B cell (primary cell): ENCODE measurements around the gene PPP2R3A. TPM values are rescaled to one million over a fixed set of nuclear protein-coding genes. Genes with fewer than 3 reads are reported as not detected.
A peak's percentile ranks its signal among the peaks of the same experiment; 100 is the strongest.

ENCODE experiments used
- ATAC-seq: fragments of 200-7000 bp; cut with Tn5 transposase; one replicate; pipeline ENCODE4 v1.10.0; 2021; ENCODE audit warnings: low read depth, mild to moderate bottlenecking, moderate number of reproducible peaks, moderate library complexity
- CTCF ChIA-PET: fragments of 350-600 bp; sonication (Branson Sonifier 250); formaldehyde crosslinking; loops from one replicate; lab custom pipeline; 2021; ENCODE audit warnings: antibody characterized with exemption, inconsistent platforms; lab: Charles Lee
- POLR2A ChIA-PET: fragments of 350-600 bp; sonication (Branson Sonifier 250); formaldehyde crosslinking; loops from one replicate; lab custom pipeline; 2021; ENCODE audit warnings: antibody characterized with exemption; lab: Charles Lee
- DNase-seq: peaks from one replicate; pipeline ENCODE4 v3.0.0; 2013
- H2AFZ ChIP-seq: 2 replicates; pipeline ENCODE4 v1.6.1; 2012; ENCODE audit warnings: mild to moderate bottlenecking, low read depth, low read length; ENCODE audit not compliant: insufficient read depth, poor library complexity, severe bottlenecking
- H3K27ac ChIP-seq, 2 donors: 1 replicate in 1 of 2; 2 replicates in 1 of 2; pipeline ENCODE4 v1.5.1; 2012 to 2013; ENCODE audit warnings: low read length in 2 of 2, mild to moderate bottlenecking in 2 of 2, moderate library complexity in 1 of 2
- H3K27me3 ChIP-seq, 4 experiments: fragments of 200-600 bp in 1 of 4; sonication (generic) in 1 of 4; replicated peaks in 1 of 4; 1 replicate in 2 of 4; 2 replicates in 2 of 4; pipeline versions ENCODE4 v1.6.1 to v1.7.0; 2013 to 2016; ENCODE audit warnings: low read length in 3 of 4, mild to moderate bottlenecking in 2 of 4, mixed read lengths in 1 of 4, moderate library complexity in 1 of 4; ENCODE audit not compliant: insufficient read depth in 4 of 4, control insufficient read depth in 3 of 4; ENCODE audit errors: control extremely low read depth in 1 of 4
- H3K36me3 ChIP-seq, 2 experiments: replicated peaks in 1 of 2; 1 replicate in 1 of 2; 2 replicates in 1 of 2; pipeline versions ENCODE4 v1.6.1 to v1.7.1; 2013; ENCODE audit warnings: low read length in 1 of 2; ENCODE audit not compliant: insufficient read depth in 2 of 2, control insufficient read depth in 1 of 2; ENCODE audit errors: control extremely low read depth in 1 of 2, extremely low read depth in 1 of 2
- H3K4me1 ChIP-seq, 2 donors: fragments of 200-600 bp in 1 of 2; sonication (generic) in 1 of 2; 1 replicate in 1 of 2; 2 replicates in 1 of 2; pipeline versions ENCODE4 v1.5.1 to v1.6.1; 2013 to 2017; ENCODE audit warnings: low read length in 2 of 2; ENCODE audit not compliant: control insufficient read depth in 2 of 2, insufficient read depth in 2 of 2
- H3K4me2 ChIP-seq: replicated peaks from 2 replicates; pipeline ENCODE3; 2012; ENCODE audit warnings: mild to moderate bottlenecking, low read depth, low read length; ENCODE audit not compliant: poor library complexity, severe bottlenecking
- H3K4me3 ChIP-seq, 5 experiments: fragments of 200-600 bp in 1 of 5; sonication (generic) in 1 of 5; 1 replicate in 3 of 5; 2 replicates in 2 of 5; pipeline versions ENCODE4 v1.5.1 to v1.7.0; 2011 to 2016; ENCODE audit warnings: low read length in 4 of 5, mild to moderate bottlenecking in 4 of 5, low read depth in 2 of 5, control low read depth in 1 of 5, moderate library complexity in 1 of 5; ENCODE audit not compliant: insufficient read depth in 1 of 5; ENCODE audit errors: control extremely low read depth in 1 of 5, extremely low read depth in 1 of 5
- H3K79me2 ChIP-seq: fragments of 200-600 bp; sonication (generic); one replicate; pipeline ENCODE4 v1.6.0; 2016; ENCODE audit warnings: low read length; ENCODE audit not compliant: control insufficient read depth, insufficient read depth
- H3K9ac ChIP-seq: fragments of 200-600 bp; sonication (generic); 2 replicates; pipeline ENCODE4 v1.6.1; 2017; ENCODE audit warnings: mild to moderate bottlenecking, low read length, moderate library complexity
- H3K9me3 ChIP-seq, 3 donors: one replicate each; pipeline versions ENCODE4 v1.6.1 to v1.7.1; 2013; ENCODE audit warnings: low read length in 2 of 3; ENCODE audit not compliant: control insufficient read depth in 2 of 3, insufficient read depth in 1 of 3; ENCODE audit errors: control extremely low read depth in 1 of 3
- H4K20me1 ChIP-seq: 2 replicates; pipeline ENCODE4 v1.6.0; 2012; ENCODE audit warnings: mild to moderate bottlenecking, low read length; ENCODE audit not compliant: insufficient read depth, control insufficient read depth, poor library complexity, severe bottlenecking
- H3K27ac Mint-ChIP-seq: one replicate; pipeline ENCODE4 v1.8.0; 2021; ENCODE audit warnings: mixed read lengths
- H3K27me3 Mint-ChIP-seq: one replicate; pipeline ENCODE4 v1.8.0; 2021; ENCODE audit warnings: mixed read lengths
- H3K4me1 Mint-ChIP-seq: one replicate; pipeline ENCODE4 v1.8.0; 2021; ENCODE audit warnings: mixed read lengths
- H3K4me3 Mint-ChIP-seq: one replicate; pipeline ENCODE4 v1.8.0; 2021; ENCODE audit warnings: mixed read lengths
- H3K9me3 Mint-ChIP-seq: one replicate; pipeline ENCODE4 v1.8.0; 2022; ENCODE audit warnings: mixed read lengths; ENCODE audit not compliant: insufficient read depth
- EZH2 ChIP-seq: IDR thresholded peaks from 2 replicates; pipeline ENCODE4 v1.6.1; 2012; ENCODE audit warnings: borderline replicate concordance, low read depth, mild to moderate bottlenecking, moderate library complexity, low read length; ENCODE audit not compliant: insufficient read depth, poor library complexity, severe bottlenecking
- WGBS: methylation state at CpG from one replicate; pipeline ENCODE4 v1.1.5; 2013; ENCODE audit warnings: missing lambda C conversion rate; ENCODE audit not compliant: insufficient coverage; 5-methylcytosine and 5-hydroxymethylcytosine counted together
- intact Hi-C: fragments of 100-400 bp; cut with micrococcal nuclease; formaldehyde crosslinking; loops from one replicate; pipeline ENCODE4 v1.10.0; 2022
- polyA plus RNA-seq: library from polyadenylated mRNA; depleted of rRNA; stranded (reverse); fragments of >200 nt; gene quantifications from 2 replicates; pipeline ENCODE4 v1.2.3, GENCODE V29; 2012
- total RNA-seq, 2 donors: library from RNA; stranded (reverse); fragments of 120-200 nt in 1 of 2; gene quantifications; 1 replicate in 1 of 2; 2 replicates in 1 of 2; pipeline versions ENCODE4 v1.2.3 to v1.2.4, GENCODE V29; 2013 to 2022
- TF ChIP-seq, protein P1 (sequence below): fragments of 200-600 bp; IDR thresholded peaks from one replicate; pipeline ENCODE4 v1.8.0; 2022; ENCODE audit warnings: antibody characterized with exemption, mild to moderate bottlenecking

Gene PPP2R3A
- total and polyA plus RNA-seq, 2 donors (not counting 1 experiment from before 2014, with no cell fraction given): 0.03 to 0.22 TPM

DNA sequence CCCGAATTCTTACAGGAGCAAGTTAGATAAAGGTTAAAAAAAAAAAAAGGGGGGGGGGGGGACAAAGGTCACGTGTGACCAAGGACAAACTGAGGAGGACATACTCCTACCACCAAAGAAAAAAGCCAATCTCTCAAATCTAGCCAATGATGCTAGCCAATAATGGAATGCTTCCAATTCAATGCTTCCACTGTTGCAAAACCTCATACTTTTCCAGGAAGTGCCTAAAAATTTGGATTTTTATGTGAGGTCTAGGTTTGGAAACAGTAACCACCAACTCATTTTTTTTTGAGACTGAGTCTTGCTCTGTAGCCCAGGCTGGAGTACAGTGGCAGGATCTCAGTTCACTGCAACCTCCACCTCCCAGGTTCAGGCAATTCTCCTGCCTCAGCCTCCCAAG, 219.2 kb downstream of the PPP2R3A start:
- intact Hi-C loops: no loop called here
- H3K9me3 Mint-ChIP-seq: no peaks in the 10 kb centered on the region
- ATAC-seq: no peak
- no peaks in the 10 kb centered on the region for H3K9me3 ChIP-seq
- H3K9ac ChIP-seq: no peak overlapping the region
- ChIA-PET CTCF (no interaction called here), POLR2A (interaction anchor here (0.8 kb wide), 1 partner anchor 677 kb away, joined by 6 read pairs; no protein-coding TSS in a partner anchor)
- H3K27ac Mint-ChIP-seq: no peak overlapping the region
- no peak for TF ChIP-seq EZH2
- TF ChIP-seq, protein P1, sequence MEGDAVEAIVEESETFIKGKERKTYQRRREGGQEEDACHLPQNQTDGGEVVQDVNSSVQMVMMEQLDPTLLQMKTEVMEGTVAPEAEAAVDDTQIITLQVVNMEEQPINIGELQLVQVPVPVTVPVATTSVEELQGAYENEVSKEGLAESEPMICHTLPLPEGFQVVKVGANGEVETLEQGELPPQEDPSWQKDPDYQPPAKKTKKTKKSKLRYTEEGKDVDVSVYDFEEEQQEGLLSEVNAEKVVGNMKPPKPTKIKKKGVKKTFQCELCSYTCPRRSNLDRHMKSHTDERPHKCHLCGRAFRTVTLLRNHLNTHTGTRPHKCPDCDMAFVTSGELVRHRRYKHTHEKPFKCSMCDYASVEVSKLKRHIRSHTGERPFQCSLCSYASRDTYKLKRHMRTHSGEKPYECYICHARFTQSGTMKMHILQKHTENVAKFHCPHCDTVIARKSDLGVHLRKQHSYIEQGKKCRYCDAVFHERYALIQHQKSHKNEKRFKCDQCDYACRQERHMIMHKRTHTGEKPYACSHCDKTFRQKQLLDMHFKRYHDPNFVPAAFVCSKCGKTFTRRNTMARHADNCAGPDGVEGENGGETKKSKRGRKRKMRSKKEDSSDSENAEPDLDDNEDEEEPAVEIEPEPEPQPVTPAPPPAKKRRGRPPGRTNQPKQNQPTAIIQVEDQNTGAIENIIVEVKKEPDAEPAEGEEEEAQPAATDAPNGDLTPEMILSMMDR: no peak
- H3K4me2 ChIP-seq: no peak overlapping the region
- no peaks in the 10 kb centered on the region for H3K27me3 Mint-ChIP-seq
- H3K4me1 Mint-ChIP-seq: peaks cover 74% of the 10 kb centered on the region
- no CpG with 5 or more reads among the region's 2 CpGs for WGBS
- no peak overlapping the region for H3K27ac ChIP-seq
- peaks cover 99% of the 10 kb centered on the region for H3K79me2 ChIP-seq
- peaks cover 97% of the 10 kb centered on the region for H4K20me1 ChIP-seq
- no peak for DNase-seq
- no peak overlapping the region for H2AFZ ChIP-seq
- H3K4me1 ChIP-seq: peaks cover 60 to 73% of the 10 kb centered on the region in 2 donors
- no peak overlapping the region for H3K4me3 Mint-ChIP-seq
- peaks cover 0 to 2% of the 10 kb centered on the region in 2 experiments for H3K36me3 ChIP-seq
- H3K4me3 ChIP-seq: no peak overlapping the region
- H3K27me3 ChIP-seq: no peaks in the 10 kb centered on the region

DNA sequence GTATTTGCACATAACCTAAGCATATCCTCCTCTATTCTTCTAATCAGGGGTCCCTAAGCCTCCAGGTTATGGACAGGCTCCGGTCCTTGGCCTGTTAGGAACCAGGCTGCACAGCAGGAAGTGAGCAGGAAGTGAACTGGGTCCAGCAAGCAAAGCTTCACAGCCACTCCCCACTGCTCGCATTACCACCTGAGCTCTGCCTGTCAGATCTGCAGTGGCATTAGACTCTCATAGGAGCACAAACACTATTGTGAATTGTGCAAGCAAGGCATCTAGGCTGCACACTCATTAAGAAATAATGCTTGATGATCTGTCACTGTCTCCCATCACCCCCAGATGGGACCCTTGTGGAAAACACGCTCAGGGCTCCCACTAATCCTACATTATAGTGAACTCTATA, 220.8 kb downstream of the PPP2R3A start:
- DNase-seq: peak; percentile 36
- peak overlapping the region; percentile 43 for H3K4me2 ChIP-seq
- no peak overlapping the region for H3K9ac ChIP-seq
- ChIA-PET CTCF (no interaction called here), POLR2A (no interaction called here)
- no peak for ATAC-seq
- H3K4me3 ChIP-seq: no peak overlapping the region
- H2AFZ ChIP-seq: no peak overlapping the region
- H3K4me1 ChIP-seq: peaks cover 65 to 78% of the 10 kb centered on the region in 2 donors
- peaks cover 99% of the 10 kb centered on the region for H4K20me1 ChIP-seq
- peak overlapping the region; percentile 71 for H3K4me3 Mint-ChIP-seq
- H3K27ac Mint-ChIP-seq: peak overlapping the region; percentile 57
- intact Hi-C loops: no loop called here
- H3K79me2 ChIP-seq: peaks cover 100% of the 10 kb centered on the region
- no peaks in the 10 kb centered on the region for H3K27me3 Mint-ChIP-seq
- TF ChIP-seq, protein P1: no peak
- no peak for TF ChIP-seq EZH2
- no peaks in the 10 kb centered on the region for H3K27me3 ChIP-seq
- no peaks in the 10 kb centered on the region for H3K9me3 Mint-ChIP-seq
- 13% methylated on average over 2 of the region's 3 CpGs for WGBS
- no peaks in the 10 kb centered on the region for H3K9me3 ChIP-seq
- no peak overlapping the region for H3K27ac ChIP-seq
- peaks cover 78% of the 10 kb centered on the region for H3K4me1 Mint-ChIP-seq
- H3K36me3 ChIP-seq: peaks cover 1 to 5% of the 10 kb centered on the region in 2 experiments
